GM12875 (cell line): Measurements from ENCODE around the gene RAB27B.

ENCODE experiments used
- H3K4me3 ChIP-seq: one replicate; pipeline ENCODE4 v1.5.1; 2011; ENCODE audit warnings: low read depth, low read length, control low read depth
- CTCF ChIP-seq: IDR thresholded peaks from 2 replicates; pipeline ENCODE4 v1.5.1; 2011; ENCODE audit warnings: low read depth, mild to moderate bottlenecking, control low read depth, inconsistent platforms, low read length, moderate library complexity, borderline replicate concordance; ENCODE audit not compliant: insufficient read depth

RAB27B gene

GRCh38 chr18:54906331-54907185, 78.3 kb downstream of the RAB27B start:
- TF ChIP-seq CTCF: no peak

DNA sequence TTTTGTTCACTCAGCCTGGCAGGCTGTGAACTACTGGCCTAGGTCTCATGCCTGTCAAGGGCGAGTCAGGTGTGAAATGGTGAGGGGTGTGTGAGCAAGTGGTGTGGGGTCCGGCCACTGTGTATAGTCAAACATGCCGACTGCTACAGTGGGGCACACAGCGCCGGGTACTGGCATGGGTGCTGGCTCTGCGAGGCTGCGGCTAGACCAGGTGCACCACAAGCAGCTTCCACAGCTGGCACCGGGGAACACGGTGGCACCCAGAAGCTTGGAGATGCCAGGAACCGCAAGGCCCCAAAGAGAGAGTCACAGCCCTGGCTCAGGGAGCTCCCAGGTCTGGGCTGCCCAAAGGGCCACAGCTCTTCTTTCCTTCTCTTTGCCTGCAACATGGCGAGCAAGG, 81.3 kb downstream of the RAB27B start:
- no peak for TF ChIP-seq CTCF
- no peak overlapping the region for H3K4me3 ChIP-seq

More at GRCh38 chr18:54906331-54907185, 78.3 kb downstream of the RAB27B start:
- H3K4me3 ChIP-seq: no peak overlapping the region

- H3K4me3 ChIP-seq: no peak overlapping the region
- no peak for TF ChIP-seq CTCF
Measured at GRCh38 chr18:54910161-54910919, 82.1 kb downstream of the RAB27B start.

DNA sequence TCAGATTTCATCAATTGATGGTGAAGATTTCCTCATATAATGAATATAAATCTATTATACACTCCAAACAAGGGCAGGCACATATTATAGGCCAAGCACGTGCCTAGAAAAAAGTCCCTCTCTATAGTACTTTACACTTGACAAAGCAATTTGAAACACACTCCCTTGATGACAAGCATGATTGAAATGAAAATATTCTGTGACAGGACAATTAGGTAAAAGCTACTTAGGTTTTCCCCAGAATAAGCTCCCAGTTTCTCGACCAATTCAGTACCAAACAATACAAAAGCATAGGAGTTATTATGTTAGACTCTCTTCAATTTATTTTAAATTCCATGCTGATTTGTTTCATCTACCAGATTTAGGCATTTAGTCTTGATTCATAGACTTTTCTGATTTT, 83.3 kb downstream of the RAB27B start:
- no peak overlapping the region for H3K4me3 ChIP-seq
- no peak for TF ChIP-seq CTCF

DNA sequence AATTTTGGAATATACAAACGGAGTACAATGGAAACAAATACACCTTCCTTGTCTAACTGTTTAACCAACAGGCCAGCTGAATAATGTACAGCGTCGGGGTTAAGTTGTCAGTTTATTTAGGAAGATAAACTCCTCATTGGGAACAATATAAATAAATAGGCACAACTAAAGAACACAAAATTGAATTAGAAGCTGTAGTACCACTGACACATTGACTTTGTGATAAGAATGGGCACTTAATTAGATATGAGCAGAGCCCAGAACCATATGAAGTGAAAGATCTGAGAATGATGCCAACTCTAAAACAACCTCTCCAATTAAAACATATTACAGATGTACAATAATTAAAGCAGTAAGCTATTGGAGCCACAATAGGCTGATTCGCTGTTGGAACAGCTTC, 86.5 kb downstream of the RAB27B start:
- no peak for TF ChIP-seq CTCF
- no peak overlapping the region for H3K4me3 ChIP-seq

GRCh38 chr18:54916507-54916906, 88.2 kb downstream of the RAB27B start:
- TF ChIP-seq CTCF: peak; percentile 30; the same call in 1 of the 2 replicates
- no peak overlapping the region for H3K4me3 ChIP-seq
